HepG2 (cell line): ENCODE data around the gene RSPH9.
A peak's percentile ranks its signal among the peaks of the same experiment; 100 is the strongest.

Source experiments
- ASH2L ChIP-seq: fragments of 300-600, 200-600 bp; sonication (generic); IDR thresholded peaks from 2 replicates; pipeline ENCODE4 v1.7.0; 2017; ENCODE audit warnings: low read depth, mild to moderate bottlenecking, moderate library complexity, mixed read lengths, low read length; ENCODE audit not compliant: insufficient read length
- BRD4 ChIP-seq: sonication (generic); formaldehyde crosslinking; IDR thresholded peaks from 2 replicates; pipeline ENCODE4 v1.4.0; 2020; ENCODE audit warnings: missing genetic modification reagents
- SMAD1 ChIP-seq: sonication (generic); formaldehyde crosslinking; IDR thresholded peaks from 2 replicates; pipeline ENCODE4 v1.4.0; 2020; ENCODE audit warnings: missing genetic modification reagents, low read depth, mild to moderate bottlenecking, borderline replicate concordance
- TF ChIP-seq, protein P1 (sequence below): sonication (generic); formaldehyde crosslinking; IDR thresholded peaks from 2 replicates; pipeline ENCODE4 v1.4.0; 2020; ENCODE audit warnings: missing genetic modification reagents, mild to moderate bottlenecking, borderline replicate concordance
- TF ChIP-seq, protein P2 (sequence below): sonication (generic); formaldehyde crosslinking; IDR thresholded peaks from 2 replicates; pipeline ENCODE4 v1.4.0; 2020; ENCODE audit warnings: missing genetic modification reagents
- TF ChIP-seq, protein P3 (sequence below), 2 experiments: IDR thresholded peaks; 2 replicates each; pipeline ENCODE4 v1.6.1; 2011 to 2012; ENCODE audit warnings: low read length in 2 of 2, borderline replicate concordance in 1 of 2, low read depth in 1 of 2, mild to moderate bottlenecking in 1 of 2, moderate library complexity in 1 of 2
- TF ChIP-seq, protein P4 (sequence below): sonication (generic); formaldehyde crosslinking; IDR thresholded peaks from 2 replicates; pipeline ENCODE4 v1.5.1; 2020; ENCODE audit warnings: missing genetic modification reagents, mild to moderate bottlenecking, borderline replicate concordance

DNA sequence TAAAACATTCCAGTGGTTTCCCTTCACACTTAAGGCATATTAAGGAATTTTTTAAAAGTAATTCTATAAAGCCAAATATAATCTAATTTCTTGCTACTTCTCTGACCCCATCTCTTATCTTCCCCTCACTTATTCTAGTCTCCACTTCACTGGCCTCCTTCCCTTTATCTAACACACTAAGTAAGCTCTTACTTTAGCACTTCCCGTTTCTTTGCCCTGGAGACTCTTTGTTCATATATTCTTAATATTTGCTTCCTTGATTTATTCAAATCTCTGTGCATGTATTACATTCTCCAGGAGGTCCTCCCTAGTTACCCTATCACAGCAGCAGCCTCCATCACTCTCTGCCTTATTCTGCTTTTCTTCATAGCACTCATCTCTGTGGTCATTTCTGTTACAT, 36.0 kb upstream of the RSPH9 start:
- TF ChIP-seq, protein P1, sequence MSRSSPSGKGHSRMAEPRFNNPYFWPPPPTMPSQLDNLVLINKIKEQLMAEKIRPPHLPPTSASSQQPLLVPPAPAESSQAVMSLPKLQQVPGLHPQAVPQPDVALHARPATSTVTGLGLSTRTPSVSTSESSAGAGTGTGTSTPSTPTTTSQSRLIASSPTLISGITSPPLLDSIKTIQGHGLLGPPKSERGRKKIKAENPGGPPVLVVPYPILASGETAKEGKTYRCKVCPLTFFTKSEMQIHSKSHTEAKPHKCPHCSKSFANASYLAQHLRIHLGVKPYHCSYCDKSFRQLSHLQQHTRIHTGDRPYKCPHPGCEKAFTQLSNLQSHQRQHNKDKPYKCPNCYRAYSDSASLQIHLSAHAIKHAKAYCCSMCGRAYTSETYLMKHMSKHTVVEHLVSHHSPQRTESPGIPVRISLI (CRISPR knock-in tag), result no peak
- no peak for TF ChIP-seq BRD4 (CRISPR knock-in tag)
- no peak for TF ChIP-seq SMAD1 (CRISPR knock-in tag)
- TF ChIP-seq, protein P2, sequence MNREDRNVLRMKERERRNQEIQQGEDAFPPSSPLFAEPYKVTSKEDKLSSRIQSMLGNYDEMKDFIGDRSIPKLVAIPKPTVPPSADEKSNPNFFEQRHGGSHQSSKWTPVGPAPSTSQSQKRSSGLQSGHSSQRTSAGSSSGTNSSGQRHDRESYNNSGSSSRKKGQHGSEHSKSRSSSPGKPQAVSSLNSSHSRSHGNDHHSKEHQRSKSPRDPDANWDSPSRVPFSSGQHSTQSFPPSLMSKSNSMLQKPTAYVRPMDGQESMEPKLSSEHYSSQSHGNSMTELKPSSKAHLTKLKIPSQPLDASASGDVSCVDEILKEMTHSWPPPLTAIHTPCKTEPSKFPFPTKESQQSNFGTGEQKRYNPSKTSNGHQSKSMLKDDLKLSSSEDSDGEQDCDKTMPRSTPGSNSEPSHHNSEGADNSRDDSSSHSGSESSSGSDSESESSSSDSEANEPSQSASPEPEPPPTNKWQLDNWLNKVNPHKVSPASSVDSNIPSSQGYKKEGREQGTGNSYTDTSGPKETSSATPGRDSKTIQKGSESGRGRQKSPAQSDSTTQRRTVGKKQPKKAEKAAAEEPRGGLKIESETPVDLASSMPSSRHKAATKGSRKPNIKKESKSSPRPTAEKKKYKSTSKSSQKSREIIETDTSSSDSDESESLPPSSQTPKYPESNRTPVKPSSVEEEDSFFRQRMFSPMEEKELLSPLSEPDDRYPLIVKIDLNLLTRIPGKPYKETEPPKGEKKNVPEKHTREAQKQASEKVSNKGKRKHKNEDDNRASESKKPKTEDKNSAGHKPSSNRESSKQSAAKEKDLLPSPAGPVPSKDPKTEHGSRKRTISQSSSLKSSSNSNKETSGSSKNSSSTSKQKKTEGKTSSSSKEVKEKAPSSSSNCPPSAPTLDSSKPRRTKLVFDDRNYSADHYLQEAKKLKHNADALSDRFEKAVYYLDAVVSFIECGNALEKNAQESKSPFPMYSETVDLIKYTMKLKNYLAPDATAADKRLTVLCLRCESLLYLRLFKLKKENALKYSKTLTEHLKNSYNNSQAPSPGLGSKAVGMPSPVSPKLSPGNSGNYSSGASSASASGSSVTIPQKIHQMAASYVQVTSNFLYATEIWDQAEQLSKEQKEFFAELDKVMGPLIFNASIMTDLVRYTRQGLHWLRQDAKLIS, result no peak
- TF ChIP-seq, protein P3, sequence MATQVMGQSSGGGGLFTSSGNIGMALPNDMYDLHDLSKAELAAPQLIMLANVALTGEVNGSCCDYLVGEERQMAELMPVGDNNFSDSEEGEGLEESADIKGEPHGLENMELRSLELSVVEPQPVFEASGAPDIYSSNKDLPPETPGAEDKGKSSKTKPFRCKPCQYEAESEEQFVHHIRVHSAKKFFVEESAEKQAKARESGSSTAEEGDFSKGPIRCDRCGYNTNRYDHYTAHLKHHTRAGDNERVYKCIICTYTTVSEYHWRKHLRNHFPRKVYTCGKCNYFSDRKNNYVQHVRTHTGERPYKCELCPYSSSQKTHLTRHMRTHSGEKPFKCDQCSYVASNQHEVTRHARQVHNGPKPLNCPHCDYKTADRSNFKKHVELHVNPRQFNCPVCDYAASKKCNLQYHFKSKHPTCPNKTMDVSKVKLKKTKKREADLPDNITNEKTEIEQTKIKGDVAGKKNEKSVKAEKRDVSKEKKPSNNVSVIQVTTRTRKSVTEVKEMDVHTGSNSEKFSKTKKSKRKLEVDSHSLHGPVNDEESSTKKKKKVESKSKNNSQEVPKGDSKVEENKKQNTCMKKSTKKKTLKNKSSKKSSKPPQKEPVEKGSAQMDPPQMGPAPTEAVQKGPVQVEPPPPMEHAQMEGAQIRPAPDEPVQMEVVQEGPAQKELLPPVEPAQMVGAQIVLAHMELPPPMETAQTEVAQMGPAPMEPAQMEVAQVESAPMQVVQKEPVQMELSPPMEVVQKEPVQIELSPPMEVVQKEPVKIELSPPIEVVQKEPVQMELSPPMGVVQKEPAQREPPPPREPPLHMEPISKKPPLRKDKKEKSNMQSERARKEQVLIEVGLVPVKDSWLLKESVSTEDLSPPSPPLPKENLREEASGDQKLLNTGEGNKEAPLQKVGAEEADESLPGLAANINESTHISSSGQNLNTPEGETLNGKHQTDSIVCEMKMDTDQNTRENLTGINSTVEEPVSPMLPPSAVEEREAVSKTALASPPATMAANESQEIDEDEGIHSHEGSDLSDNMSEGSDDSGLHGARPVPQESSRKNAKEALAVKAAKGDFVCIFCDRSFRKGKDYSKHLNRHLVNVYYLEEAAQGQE (IDR thresholded peaks at IDR 0.05; ENCODE audit: borderline replicate concordance in 1 of 2, low read depth in 1 of 2, low read length in 2 of 2), result no peak
- TF ChIP-seq, protein P4, sequence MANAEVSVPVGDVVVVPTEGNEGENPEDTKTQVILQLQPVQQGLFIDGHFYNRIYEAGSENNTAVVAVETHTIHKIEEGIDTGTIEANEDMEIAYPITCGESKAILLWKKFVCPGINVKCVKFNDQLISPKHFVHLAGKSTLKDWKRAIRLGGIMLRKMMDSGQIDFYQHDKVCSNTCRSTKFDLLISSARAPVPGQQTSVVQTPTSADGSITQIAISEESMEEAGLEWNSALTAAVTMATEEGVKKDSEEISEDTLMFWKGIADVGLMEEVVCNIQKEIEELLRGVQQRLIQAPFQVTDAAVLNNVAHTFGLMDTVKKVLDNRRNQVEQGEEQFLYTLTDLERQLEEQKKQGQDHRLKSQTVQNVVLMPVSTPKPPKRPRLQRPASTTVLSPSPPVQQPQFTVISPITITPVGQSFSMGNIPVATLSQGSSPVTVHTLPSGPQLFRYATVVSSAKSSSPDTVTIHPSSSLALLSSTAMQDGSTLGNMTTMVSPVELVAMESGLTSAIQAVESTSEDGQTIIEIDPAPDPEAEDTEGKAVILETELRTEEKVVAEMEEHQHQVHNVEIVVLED, result no peak
- TF ChIP-seq ASH2L, result peak; percentile 8
